Measurements from ENCODE around the gene EXOC4.

- TF ChIP-seq POLR2A (IDR thresholded peaks at IDR 0.05; ENCODE audit: low read length) = no peak
- no peak for TF ChIP-seq GATA1 (IDR thresholded peaks at IDR 0.05; ENCODE audit: low read depth, low read length)
These were observed 429.7 kb downstream of the EXOC4 start for GRCh38 chr7:133682364-133683181.

Measured in erythroblast (primary cell).